Stimulated activated CD8-positive, alpha-beta memory T cell treated with anti-CD3 and anti-CD28 coated beads, Interleukin-15, amount 100 ng/mL, for 24 hours (primary cell): ENCODE measurements around the gene LIM2.

ENCODE experiments used
- DNase-seq: peaks from one replicate; pipeline ENCODE4 v3.0.0-alpha.2; 2020; ENCODE audit warnings: low read depth

The LIM2 gene

DNA sequence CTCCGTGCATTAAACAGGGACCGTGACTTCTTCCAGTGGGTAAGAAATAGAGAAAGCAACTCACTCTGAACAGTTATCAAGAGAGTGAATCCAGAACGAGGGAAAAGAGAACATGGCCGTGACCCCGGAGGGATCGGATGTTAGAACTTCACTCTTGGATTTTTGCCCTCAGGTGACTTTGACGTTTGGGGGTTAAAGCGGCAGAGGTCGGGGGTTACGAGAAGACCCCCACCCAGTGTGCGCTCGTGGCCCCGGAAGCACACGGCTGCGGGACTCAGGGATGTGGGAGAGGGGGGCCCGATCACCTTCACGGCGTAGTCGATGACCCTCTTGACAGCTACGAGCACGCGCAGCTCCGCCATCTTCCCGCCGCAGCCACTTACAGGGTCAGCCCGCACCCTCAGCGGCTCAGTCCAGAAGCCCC lies 21.8 kb downstream of the LIM2 start, which contains the start of gene ETFB:
Gene ETFB (minus strand): TSS at position 424 of the 424 bp plus-strand sequence. CDS start 62 bp downstream, at position 362.
- no peak for DNase-seq

DNA sequence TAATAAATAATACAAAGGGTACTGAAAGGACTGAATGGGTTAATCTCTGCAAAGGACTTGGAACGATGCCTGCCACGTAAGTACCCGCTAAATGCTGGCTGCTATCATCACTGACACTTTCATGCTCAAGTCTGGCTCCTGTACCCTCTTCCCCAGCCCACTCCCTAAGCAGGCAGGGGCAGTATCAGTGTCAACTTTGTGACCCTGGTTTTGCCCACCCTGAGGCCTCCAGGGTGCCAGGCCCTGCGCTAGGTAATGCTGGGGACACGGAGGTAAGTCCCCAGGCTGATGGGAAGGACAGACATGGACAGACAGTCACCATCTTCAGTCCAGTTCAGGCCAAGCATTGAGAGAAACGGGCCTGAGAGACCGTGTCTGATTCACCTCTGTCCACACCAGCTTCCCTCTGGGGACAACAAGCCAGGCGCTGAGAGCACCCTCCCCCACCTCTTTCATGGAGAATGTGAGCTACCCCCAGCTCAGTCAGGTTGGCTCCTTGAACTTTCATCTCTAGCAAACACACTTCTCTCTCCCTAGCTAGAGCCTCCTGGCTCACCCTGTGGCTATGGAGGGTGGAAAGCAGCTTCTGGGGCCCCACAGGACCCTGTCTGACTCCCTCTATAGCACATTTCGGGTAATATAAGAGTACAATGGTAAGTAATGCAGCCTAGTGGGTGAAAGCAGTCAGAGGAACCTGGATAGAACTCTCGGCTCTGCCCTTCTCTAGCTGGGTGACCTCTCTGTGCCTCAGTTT lies 22.4 kb downstream of the LIM2 start:
- DNase-seq = no peak

DNA sequence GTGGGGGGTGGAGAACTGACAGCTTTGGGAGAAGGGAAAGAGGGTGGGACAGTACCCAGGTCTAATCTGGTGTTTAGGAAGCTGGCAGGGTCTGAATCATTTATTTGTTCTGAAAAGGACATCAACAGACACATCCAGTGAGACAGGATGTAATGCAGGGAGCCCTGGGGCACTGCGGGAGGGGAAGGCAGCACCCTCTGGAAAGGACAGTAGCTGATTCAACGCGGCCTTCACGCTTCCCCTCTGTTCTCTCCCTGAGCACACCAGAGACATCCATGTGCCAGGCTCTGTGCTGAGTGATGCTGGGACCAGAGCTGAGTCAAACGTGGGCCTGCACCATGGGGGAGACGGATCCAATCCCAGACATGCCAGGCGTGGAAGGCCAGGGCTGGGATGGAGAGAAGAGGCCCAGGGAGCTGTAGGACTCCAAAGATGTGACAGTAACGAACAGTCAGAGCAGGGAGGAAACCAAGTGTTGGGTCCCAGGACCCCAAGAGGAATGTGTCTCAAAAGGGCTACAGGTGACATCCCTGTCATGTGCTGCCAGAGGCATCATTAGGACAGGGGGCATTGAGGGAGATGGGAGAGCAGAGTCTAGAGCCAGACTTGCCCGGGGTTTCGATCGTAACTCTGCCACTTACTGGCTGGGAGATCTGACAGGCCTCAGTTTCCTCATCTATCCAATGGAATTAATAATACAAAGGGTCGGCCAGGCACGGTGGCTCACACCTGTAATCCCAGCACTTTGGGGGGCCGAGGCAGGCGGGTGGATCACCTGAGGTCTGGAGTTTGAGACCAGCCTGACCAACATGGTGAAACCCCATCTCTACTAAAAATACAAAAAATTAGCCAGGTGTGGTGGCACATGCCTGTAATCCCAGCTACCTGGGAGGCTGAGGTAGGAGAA lies 23.3 kb downstream of the LIM2 start:
- DNase-seq = no peak

DNA sequence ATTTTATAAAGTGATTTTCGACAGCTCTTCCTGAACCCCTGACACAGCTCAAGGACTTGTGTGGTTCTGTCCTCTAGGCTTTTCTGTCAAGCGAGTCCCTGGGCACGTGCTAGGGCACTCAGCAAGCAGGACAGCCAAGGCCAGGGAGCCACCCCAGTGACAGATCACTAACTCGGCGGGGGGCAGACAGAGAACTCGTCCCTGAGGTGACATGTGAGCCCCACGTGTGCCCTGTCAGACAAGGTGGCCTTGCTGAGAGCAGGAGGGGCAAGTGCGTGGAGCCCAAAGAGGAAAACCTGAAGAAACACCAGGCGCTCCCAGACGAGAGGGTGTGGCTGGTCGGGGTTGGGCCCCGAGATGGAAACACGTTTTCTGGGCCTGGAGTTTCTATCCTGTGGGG lies 26.5 kb downstream of the LIM2 start:
- DNase-seq = no peak

DNA sequence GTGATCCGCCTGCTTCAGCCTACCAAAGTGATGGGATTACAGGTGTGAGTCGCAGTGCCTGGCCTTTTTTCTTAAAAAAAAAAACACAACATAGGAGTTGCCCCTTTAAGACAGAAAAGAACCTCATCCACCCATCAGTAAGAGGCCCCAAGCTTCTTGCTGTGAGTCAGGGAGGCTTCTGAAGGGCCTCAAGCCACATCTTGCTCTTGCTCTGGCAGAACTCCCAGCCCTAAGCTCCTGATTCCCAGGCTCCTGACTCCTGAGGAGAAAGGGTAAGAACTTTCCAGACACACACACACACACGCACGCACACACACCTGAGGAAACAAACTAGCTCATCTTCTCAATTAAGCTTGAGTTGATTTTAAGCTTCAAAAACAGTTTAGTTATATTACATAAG lies 28.5 kb downstream of the LIM2 start:
- no peak for DNase-seq

DNA sequence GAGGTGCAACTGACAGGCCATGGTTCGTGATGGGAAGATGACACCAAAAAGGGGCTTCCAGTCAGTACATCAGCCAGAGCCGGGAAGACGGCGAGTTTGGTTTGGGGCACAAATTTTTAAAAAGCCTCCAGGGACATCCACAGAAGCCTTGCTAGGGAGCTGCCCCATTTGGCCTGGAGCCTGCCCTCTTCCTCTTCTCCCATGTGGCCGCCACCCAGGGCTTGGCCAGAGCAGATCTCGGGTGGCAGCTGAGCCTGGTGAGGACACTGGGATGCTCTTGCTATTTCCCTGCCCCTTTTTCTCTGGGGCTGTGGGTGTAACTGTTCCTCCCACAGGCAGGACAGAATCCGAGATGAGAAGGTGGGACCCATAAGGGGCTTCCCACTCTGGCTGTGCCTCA lies 29.8 kb downstream of the LIM2 start:
- DNase-seq = no peak

DNA sequence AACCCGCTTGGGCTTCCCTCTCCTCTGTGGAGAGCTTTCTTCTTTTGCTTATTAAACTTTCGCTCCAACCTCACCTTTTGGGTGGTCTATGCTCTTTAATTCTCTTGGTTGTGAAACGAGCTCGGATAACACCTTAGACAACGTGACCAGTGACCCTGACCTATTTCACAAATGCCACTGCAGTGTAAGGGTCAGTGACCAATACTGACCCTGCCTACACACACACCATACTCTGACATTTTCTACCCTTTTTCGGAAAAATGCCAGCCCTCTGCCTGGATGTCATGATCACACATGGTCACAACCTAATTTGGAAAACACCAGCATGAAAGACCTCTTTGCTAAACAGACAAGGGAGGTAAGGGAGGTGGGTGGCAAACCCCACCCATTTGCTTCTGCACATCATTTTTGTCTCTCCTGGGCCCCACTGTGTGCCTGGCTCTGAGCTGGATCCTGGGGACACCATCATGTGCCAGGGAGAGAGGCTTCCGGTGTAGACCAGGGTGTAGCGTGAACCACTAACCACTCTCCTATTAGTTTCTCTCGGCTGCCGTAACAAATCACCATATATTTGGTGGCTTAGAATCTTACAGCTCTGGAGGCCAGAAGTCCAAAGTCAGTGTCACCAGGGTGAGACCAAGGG lies 31.5 kb downstream of the LIM2 start:
- DNase-seq = no peak

DNA sequence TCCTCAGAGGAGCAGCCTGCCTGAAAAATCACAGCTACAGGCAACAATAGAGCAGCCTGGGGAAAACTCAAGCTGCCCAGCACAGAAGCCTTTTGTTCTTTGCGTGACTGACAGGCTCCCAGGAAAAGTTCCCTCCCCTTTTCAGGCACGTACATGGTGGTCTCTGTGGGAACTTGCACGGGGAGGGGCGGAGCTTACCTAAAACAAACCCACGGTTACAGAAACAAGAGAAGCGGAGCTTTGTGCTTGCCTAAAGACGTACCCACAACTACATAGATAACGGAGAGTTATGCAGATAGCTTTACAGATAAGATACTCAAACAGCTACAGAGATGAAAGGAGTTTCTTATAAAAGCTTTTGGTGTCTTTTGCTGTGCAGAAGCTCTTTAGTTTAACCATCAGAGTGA lies 33.0 kb downstream of the LIM2 start:
- DNase-seq = no peak

DNA sequence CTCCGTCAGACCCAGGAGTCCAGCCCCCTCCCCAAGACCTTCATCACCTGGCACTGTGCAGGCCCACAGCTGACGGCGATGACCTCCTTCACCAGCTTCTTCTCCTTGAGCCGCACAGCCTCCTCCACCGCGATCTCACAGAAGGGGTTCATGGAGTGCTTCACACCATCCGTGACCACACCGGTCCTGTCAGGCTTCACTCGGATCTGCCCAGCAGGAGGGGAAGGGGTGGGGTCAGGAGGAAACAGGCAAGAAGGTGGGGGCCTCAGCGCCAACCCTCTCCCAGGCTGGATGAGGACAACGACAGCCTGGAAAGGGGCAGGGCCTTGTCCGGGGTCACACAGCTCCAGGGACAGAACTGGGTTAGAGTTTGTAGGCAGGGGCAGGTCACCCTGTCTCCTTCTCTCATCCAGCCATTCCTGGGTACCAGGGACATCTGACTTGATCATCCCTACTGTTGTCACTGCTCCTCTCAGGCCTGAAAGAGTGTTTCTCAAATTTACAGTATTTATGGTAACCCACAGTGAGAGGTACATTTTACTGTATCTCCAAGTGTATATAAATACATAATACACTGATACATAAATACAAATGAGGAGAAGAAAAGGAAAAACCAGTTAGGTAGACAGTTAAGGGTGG lies 33.6 kb downstream of the LIM2 start:
- no peak for DNase-seq

DNA sequence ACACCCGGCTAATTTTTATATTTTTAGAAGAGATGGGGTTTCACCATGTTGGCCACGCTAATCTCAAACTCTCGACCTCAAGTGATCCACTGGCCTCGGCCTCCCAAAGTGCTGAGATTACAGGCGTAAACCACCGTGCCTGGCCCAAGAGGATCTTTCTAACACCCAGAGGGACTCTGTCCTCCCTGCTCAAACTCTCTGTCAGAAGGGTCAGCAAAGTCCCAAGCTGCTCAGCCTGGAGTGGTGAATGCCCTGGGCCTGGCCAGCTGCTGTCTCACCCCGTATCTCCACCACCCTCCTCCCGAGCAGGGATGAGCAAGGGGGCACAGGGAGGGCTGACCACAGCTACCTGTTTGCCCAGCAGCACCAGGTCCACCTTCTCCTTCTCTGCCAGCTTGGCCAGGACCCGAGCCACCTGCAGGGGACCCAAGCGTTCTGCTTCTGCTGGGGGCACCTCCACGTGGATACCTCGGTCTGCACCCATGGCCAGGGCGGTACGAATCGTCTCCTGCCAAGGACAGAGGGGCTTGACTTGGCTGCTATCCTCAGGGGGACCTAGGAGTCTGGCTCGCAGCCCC lies 34.9 kb downstream of the LIM2 start:
- no peak for DNase-seq

DNA sequence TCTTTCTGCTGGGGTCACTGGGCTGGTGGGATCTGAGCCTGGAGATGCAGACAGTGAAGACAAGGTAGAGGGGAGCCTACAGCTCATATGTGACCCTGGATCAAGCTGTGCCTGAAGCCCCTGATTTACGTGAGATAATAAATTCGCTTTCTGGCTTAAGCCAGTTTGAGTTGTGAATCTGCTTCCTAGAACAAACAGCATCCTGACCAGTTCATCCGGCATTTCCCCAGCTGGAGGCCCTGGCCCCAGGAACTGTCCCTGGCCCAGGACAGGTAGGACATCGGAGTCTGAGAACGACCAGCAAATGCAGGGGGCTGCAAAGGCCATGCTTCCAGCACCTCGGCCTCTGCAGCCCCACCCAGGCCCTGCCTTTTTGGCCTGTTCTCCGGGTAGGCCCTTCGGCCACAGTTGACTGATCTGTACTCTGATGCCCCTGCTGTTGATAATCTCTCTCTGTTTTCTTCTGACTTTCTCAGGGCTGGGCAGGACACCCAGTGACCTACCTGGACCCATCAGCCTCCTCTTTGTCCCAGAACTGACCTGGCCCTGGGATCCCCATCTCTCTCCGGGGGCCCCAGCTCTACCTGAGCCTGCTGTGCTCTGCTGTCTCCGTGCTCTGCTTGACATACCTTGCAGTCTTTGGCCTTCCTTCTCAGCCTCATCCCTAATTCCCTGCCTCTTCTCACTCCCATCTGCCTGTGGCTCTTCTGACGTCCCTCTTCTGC lies 36.3 kb downstream of the LIM2 start:
- DNase-seq = no peak

DNA sequence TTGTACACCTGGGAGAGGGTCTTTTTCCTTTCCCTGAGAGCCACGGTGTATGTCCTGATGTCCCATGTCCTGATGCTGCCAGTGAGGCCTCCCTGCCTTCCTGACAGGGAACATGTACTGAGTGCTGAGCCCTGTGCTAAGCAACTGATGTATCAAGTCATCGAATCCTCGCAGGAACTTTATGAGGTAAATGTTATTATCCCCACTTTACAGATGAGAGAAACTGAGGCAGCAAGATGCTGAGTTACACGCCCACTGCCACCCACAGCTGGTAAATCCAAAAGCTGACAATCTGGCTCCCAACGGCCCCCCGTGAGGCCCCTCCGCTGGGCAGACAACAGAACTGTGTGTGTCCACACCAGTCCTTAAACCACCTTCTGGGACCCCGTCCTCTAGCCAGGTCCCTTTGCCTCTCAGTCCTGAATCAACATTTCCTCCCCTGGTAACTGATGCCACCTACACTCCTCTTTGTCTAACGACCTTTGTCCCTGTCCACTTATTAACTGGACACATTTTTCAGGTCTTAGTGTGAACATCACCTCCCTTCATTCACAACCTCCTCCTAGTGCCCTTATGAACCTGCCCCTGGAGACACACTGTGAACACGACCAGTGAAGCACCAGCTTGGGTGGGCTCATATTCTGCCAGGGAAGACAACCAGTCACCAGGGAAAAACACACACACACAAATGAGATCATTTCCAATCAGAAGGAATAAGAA lies 40.4 kb downstream of the LIM2 start:
- no peak for DNase-seq

DNA sequence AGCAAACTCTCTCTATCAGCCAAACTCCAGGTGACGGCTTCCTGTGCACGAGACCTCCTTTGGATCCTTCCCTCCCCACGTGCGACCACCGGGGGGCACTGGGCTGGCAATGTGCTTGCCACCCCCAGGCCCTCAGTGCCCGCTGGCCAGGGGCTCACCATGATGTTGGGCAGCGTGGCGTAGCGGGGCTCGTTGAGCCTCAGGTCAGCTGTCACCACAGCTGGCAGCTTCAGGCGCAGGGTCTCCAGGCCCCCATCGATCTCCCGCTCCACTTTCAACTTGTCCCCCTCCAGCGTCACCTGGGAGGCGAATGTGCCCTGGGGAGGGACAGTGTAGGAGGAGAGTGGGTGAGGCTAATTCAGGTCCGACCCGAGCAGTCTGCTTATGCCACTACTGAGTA lies 41.0 kb downstream of the LIM2 start:
- no peak for DNase-seq

DNA sequence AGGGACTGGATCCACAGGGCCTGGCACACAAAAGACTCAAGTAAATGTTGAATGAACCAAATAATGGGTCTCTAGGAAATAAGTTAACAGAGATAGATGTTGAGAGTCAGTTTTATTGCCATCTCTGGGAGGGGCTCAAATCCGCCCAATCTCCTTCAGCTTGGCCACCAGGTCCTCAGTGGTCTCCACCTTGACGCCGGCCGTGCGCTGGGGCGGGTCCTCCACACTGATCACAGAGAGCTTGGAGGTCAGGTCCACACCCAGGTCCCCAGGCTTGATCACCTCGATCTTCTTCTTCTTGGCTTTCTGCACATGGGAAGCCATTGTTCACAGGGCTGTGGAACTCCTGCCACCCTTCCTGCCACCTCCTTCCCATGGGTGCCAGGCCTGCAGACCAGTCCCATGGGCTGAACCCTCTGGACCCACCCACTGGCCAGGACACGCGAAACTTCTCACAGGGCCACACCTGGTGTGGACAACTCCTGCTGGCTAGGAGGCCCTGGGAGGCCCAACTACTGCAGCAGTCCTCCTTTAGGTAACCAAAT lies 42.6 kb downstream of the LIM2 start:
- no peak for DNase-seq

DNA sequence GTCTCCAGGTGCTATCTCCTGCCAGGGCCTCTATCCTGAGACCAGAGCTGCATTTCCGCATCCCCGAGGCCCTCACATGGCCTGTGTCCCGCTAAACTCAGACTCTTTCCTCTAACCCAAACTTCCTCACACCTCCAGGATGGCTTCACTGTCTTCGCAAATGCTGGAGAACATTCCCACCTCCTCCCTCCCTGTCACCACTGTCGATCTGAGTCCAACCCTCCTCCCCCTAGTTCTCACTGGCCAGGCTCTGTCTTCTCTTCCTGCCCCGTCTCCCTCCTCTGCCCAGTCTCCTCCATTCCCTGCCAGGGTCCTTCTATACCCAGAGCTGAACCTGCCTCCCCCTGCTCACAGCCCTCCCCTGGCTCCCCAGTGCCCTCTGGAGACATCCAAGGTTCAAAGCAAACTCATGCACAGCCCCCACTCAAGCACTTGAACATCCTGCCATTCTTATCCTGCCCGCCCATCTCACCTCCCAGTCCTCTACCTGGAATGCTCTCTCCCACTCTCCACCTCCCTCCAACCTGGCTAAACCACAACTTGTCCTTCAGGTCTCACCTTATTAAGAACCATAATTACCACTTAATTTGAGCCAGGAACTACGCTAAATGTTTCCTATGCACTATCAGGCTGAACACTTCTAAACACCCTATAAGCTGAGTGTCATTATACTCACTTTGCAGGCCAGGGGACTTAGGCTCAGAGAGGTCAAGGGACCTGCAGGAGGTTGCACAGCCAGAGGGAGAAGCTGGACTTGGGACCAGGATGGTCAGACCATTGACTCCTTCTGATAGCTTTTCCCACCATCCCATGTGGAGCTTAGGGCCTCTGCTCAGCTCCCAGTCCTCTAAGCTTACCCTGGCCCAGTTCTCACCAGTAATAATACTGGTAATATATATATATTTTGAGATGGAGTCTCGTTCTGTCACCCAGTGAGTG lies 44.9 kb downstream of the LIM2 start:
- no peak for DNase-seq

DNA sequence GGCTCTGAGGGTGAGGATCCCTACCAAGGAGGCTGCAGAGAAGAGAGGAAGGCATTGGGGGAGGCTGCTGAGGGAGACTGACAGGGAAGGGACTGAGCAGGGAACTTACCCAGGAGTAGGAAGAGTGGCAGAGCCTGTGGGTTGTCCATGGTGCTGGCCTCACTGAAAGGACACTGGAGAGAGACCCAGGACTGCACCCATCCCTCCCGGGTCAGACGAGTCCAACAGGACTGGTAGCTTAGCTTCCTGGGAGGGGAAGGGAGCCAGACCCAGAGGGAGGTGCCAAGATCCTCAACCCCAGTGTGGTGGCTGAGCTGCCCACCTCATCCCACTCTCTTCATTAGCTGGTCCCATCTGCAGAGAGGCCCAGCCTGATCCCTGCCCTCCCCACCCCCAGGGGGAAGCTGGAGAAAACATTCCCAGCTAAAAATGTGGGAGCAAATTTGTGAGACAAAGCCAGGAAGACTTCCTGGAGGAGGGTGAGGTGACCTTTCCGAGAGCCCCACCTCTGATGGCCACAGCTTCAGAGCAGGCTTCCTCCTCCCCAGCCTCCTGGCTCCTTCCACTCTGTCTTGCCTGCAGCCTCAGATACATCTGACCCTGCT lies 45.7 kb downstream of the LIM2 start, which contains the start of gene VSIG10L:
Gene VSIG10L (minus strand): TSS at position 164 of the 605 bp plus-strand sequence. CDS start 15 bp downstream, at position 149.
- no peak for DNase-seq

DNA sequence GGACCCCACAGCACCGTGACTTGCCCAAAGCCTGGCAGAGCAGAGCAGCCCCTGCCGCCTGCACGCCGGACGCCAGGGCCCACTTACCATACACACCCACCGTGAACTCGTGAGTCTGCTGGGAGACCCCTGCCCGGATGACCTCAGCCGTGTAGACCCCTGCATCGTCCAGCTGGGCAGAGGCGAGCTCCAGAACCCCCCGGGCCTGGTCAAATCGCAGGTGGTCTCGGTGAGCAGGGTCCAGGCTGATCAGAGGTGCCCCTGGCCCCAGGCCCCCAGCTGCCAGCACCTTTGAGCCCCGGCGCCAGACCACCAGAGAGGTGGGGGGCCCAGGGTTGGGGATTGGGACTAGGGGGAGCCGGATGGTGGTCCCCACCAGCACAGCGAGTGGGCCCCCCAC lies 46.7 kb downstream of the LIM2 start:
- DNase-seq = no peak
